Tibial artery (tissue), 4 donors: ENCODE measurements around the gene CTSS.

Source experiments
- DNase-seq, 2 donors: peaks; one replicate each; pipeline ENCODE4 v3.0.0-alpha.2; 2019
- H3K27ac ChIP-seq, 2 donors: fragments of 200-600 bp; sonication (generic) in 1 of 2; 1 replicate in 1 of 2; 2 replicates in 1 of 2; pipeline ENCODE4 v1.5.1; 2018 to 2019; ENCODE audit warnings: mild to moderate bottlenecking in 1 of 2
- H3K27me3 ChIP-seq, 2 donors: fragments of 200-600 bp; sonication (generic) in 1 of 2; one replicate each; pipeline versions ENCODE4 v1.5.1 to v1.6.0; 2016 to 2019
- H3K36me3 ChIP-seq, 3 donors: fragments of 200-600 bp; sonication (generic) in 2 of 3; one replicate each; pipeline ENCODE4 v1.5.1; 2016 to 2019; ENCODE audit warnings: mild to moderate bottlenecking in 2 of 3
- H3K4me1 ChIP-seq, 4 donors: fragments of 200-600 bp; sonication (generic) in 2 of 4; 1 replicate in 3 of 4; 2 replicates in 1 of 4; pipeline ENCODE4 v1.5.1; 2016 to 2019
- H3K4me3 ChIP-seq, 2 donors: fragments of 200-600 bp; sonication (generic) in 1 of 2; 1 replicate in 1 of 2; 2 replicates in 1 of 2; pipeline ENCODE4 v1.5.1; 2018 to 2019; ENCODE audit warnings: mild to moderate bottlenecking in 2 of 2
- H3K9me3 ChIP-seq, 3 donors: fragments of 200-600 bp; sonication (generic) in 1 of 3; one replicate each; pipeline ENCODE4 v1.5.1; 2016 to 2019
- CTCF ChIP-seq, 2 experiments: fragments of 200-600 bp in 1 of 2; fragments of 450-650 bp in 1 of 2; IDR thresholded peaks; one replicate each; pipeline ENCODE4 v1.5.1; 2017 to 2019; ENCODE audit warnings: antibody characterized with exemption in 2 of 2, mild to moderate bottlenecking in 1 of 2, moderate library complexity in 1 of 2
- intact Hi-C: fragments of 100-400 bp; cut with DNase I; formaldehyde crosslinking; loops from one replicate; pipeline ENCODE4 v1.15.0; 2023; ENCODE audit warnings: low total_unique reads

CTSS gene

GRCh38 chr1:150761801-150762200 lies 3.8 kb downstream of the CTSS start:
- TF ChIP-seq CTCF (IDR thresholded peaks at IDR 0.05) = no peak
- Histone ChIP-seq H3K36me3 (no peaks in the 10 kb centered on the region), H3K4me1 (peaks cover 0 to 7% (median 0%) of the 10 kb centered on the region in 4 donors), H3K27ac (no peak overlapping the region), H3K9me3 (no peaks in the 10 kb centered on the region), H3K4me3 (no peak overlapping the region), H3K27me3 (no peaks in the 10 kb centered on the region)
- DNase-seq = no peak
- intact Hi-C loops = no loop called here

GRCh38 chr1:150760013-150760412 lies 5.6 kb downstream of the CTSS start:
- no peak for DNase-seq
- no peak for TF ChIP-seq CTCF (IDR thresholded peaks at IDR 0.05)
- intact Hi-C loops = no loop called here

GRCh38 chr1:150753416-150753815 lies 12.2 kb downstream of the CTSS start:
- Histone ChIP-seq H3K4me1 (no peaks in the 10 kb centered on the region), H3K27me3 (no peaks in the 10 kb centered on the region), H3K9me3 (no peaks in the 10 kb centered on the region), H3K27ac (no peak overlapping the region), H3K36me3 (peaks cover 0 to 3% (median 0%) of the 10 kb centered on the region in 3 donors), H3K4me3 (no peak overlapping the region)
- intact Hi-C loops = no loop called here
- TF ChIP-seq CTCF (IDR thresholded peaks at IDR 0.05) = no peak
- DNase-seq = no peak

More at GRCh38 chr1:150760013-150760412, 5.6 kb downstream of the CTSS start:
- Histone ChIP-seq H3K9me3 (no peaks in the 10 kb centered on the region), H3K4me3 (no peak overlapping the region), H3K27ac (no peak overlapping the region), H3K27me3 (no peaks in the 10 kb centered on the region), H3K4me1 (peaks cover 0 to 7% (median 0%) of the 10 kb centered on the region in 4 donors), H3K36me3 (no peaks in the 10 kb centered on the region)

- no peak overlapping the region for H3K27ac ChIP-seq
- no peaks in the 10 kb centered on the region for H3K4me1 ChIP-seq
- DNase-seq = no peak
- intact Hi-C loops = no loop called here
- H3K27me3 ChIP-seq = no peaks in the 10 kb centered on the region
- H3K36me3 ChIP-seq = peaks cover 0 to 3% (median 0%) of the 10 kb centered on the region in 3 donors
- H3K9me3 ChIP-seq = no peaks in the 10 kb centered on the region
- no peak overlapping the region for H3K4me3 ChIP-seq
- TF ChIP-seq CTCF (IDR thresholded peaks at IDR 0.05) = no peak
Observed at GRCh38 chr1:150751443-150751842, 14.1 kb downstream of the CTSS start.

GRCh38 chr1:150749720-150750311 lies 15.8 kb downstream of the CTSS start:
- TF ChIP-seq CTCF (IDR thresholded peaks at IDR 0.05) = no peak
- H3K4me3 ChIP-seq = no peak overlapping the region
- H3K27ac ChIP-seq = no peak overlapping the region
- intact Hi-C loops = no loop called here
- no peak for DNase-seq
- H3K36me3 ChIP-seq = peaks cover 0 to 3% (median 0%) of the 10 kb centered on the region in 3 donors
- no peaks in the 10 kb centered on the region for H3K4me1 ChIP-seq
- H3K9me3 ChIP-seq = no peaks in the 10 kb centered on the region
- H3K27me3 ChIP-seq = no peaks in the 10 kb centered on the region
